Sigmoid colon (tissue), 7 donors: ENCODE data around the gene FAM117A. TPM values are rescaled to one million over a fixed set of nuclear protein-coding genes. Genes with fewer than 3 reads are reported as not detected.

ENCODE experiments used
- DNase-seq: peaks from one replicate; pipeline ENCODE4 v3.0.0-alpha.2; 2019
- H3K27ac ChIP-seq, 4 donors: fragments of 200-600 bp; sonication (generic); one replicate each; pipeline ENCODE4 v1.5.1; 2016 to 2019; ENCODE audit warnings: mild to moderate bottlenecking in 1 of 4
- H3K27me3 ChIP-seq, 3 donors: fragments of 200-600 bp; sonication (generic); one replicate each; pipeline ENCODE4 v1.5.1; 2019; ENCODE audit warnings: mild to moderate bottlenecking in 1 of 3
- H3K36me3 ChIP-seq, 4 donors: fragments of 200-600 bp; sonication (generic); one replicate each; pipeline ENCODE4 v1.5.1; 2016 to 2019
- H3K4me1 ChIP-seq, 4 donors: fragments of 200-600 bp; sonication (generic); one replicate each; pipeline ENCODE4 v1.5.1; 2017 to 2019
- H3K4me3 ChIP-seq, 4 donors: fragments of 200-600 bp; sonication (generic); one replicate each; pipeline ENCODE4 v1.5.1; 2017 to 2019; ENCODE audit warnings: mild to moderate bottlenecking in 2 of 4, moderate library complexity in 1 of 4
- H3K9me3 ChIP-seq, 4 donors: fragments of 200-600 bp in 3 of 4; sonication (generic) in 3 of 4; one replicate each; pipeline versions ENCODE4 v1.5.1 to v1.6.1; 2013 to 2019
- CTCF ChIP-seq, 4 experiments: fragments of 450-650 bp in 3 of 4; fragments of 200-600 bp in 1 of 4; IDR thresholded peaks; one replicate each; pipeline ENCODE4 v1.5.1; 2016 to 2019; ENCODE audit warnings: antibody characterized with exemption in 4 of 4, mild to moderate bottlenecking in 3 of 4, moderate library complexity in 2 of 4
- EP300 ChIP-seq, 4 donors: sonication (generic); formaldehyde crosslinking; IDR thresholded peaks; one replicate each; pipeline ENCODE4 v1.6.1; 2017; ENCODE audit warnings: antibody characterized with exemption in 4 of 4
- POLR2A ChIP-seq, 2 donors: fragments of 450-650 bp; IDR thresholded peaks; one replicate each; pipeline ENCODE4 v1.6.1; 2016; ENCODE audit warnings: antibody characterized with exemption in 2 of 2, mild to moderate bottlenecking in 2 of 2, moderate library complexity in 2 of 2
- POLR2AphosphoS5 ChIP-seq, 4 donors: sonication (generic); formaldehyde crosslinking; IDR thresholded peaks; one replicate each; pipeline ENCODE4 v1.6.1; 2017; ENCODE audit warnings: antibody characterized with exemption in 4 of 4
- WGBS, 2 donors: extraction: QIAGEN DNeasy Blood & Tissue Kit; methylation state at CpG; one replicate each; pipeline ENCODE4 v1.1.7; 2013; 5-methylcytosine and 5-hydroxymethylcytosine counted together
- intact Hi-C: fragments of 100-400 bp; cut with DNase I; formaldehyde crosslinking; loops from one replicate; pipeline ENCODE4 v1.15.1; 2023
- polyA plus RNA-seq, 3 donors: library from polyadenylated mRNA; stranded (reverse); fragments of 200-250 nt; gene quantifications; one replicate each; pipeline ENCODE4 v1.2.3, GENCODE V29; 2013
- total RNA-seq, 4 donors: library from RNA; depleted of rRNA; stranded (reverse); fragments of >200 nt; gene quantifications; one replicate each; pipeline ENCODE4 v1.1.0, GENCODE V29; 2016
- donor health status: healthy with polysubstance abuse.
- donor health status: Bipolar disorder and iron deficiency.
- donor health status: healthy.

Gene FAM117A
- total and polyA plus RNA-seq, 7 donors: 3.5 to 34.6 (median 15.6) TPM

- Histone ChIP-seq H3K9me3 (no peaks in the 10 kb centered on the region), H3K27me3 (no peaks in the 10 kb centered on the region), H3K27ac (no peak overlapping the region), H3K4me1 (peaks cover 0 to 18% (median 13%) of the 10 kb centered on the region in 4 donors), H3K36me3 (peaks cover 21 to 32% (median 25%) of the 10 kb centered on the region in 4 donors), H3K4me3 (no peak overlapping the region)
- TF ChIP-seq EP300 (IDR thresholded peaks at IDR 0.05) (no peak), POLR2A (IDR thresholded peaks at IDR 0.05) (no peak), POLR2AphosphoS5 (IDR thresholded peaks at IDR 0.05) (no peak), CTCF (IDR thresholded peaks at IDR 0.05) (no peak)
- WGBS, 2 donors: 66 to 69% methylated on average over 6 of the region's 6 CpGs
- DNase-seq: no peak
- intact Hi-C loops: loop anchor here (10.0 kb wide), 2 partner anchors 203 to 283 kb away; partner anchors contain the start of genes NGFR and PHB1
Observed at GRCh38 chr17:49698005-49698404, 65.9 kb downstream of the FAM117A start.

GRCh38 chr17:49696233-49696761, 67.6 kb downstream of the FAM117A start:
- Histone ChIP-seq H3K4me3 (no peak overlapping the region), H3K9me3 (no peaks in the 10 kb centered on the region), H3K27ac (no peak overlapping the region), H3K36me3 (peaks cover 5 to 15% (median 9%) of the 10 kb centered on the region in 4 donors), H3K4me1 (peaks cover 0 to 35% (median 29%) of the 10 kb centered on the region in 4 donors), H3K27me3 (no peaks in the 10 kb centered on the region)
- DNase-seq: no peak
- WGBS, 2 donors: 52 to 87% methylated on average over 8 of the region's 8 CpGs
- TF ChIP-seq POLR2A (IDR thresholded peaks at IDR 0.05): no peak
- TF ChIP-seq EP300 (IDR thresholded peaks at IDR 0.05): no peak
- TF ChIP-seq CTCF (IDR thresholded peaks at IDR 0.05): no peak
- no peak for TF ChIP-seq POLR2AphosphoS5 (IDR thresholded peaks at IDR 0.05)
- intact Hi-C loops: loop anchor here (10.0 kb wide), 2 partner anchors 201 to 281 kb away; partner anchors contain the start of genes NGFR and PHB1

- Histone ChIP-seq H3K27ac (peak overlapping the region in 1 of 4 donors; percentile 97), H3K36me3 (peaks cover 0 to 10% (median 4%) of the 10 kb centered on the region in 4 donors), H3K4me3 (no peak overlapping the region), H3K4me1 (peaks cover 0 to 39% (median 32%) of the 10 kb centered on the region in 4 donors), H3K27me3 (no peaks in the 10 kb centered on the region), H3K9me3 (no peaks in the 10 kb centered on the region)
- intact Hi-C loops: loop anchor here (1.0 to 10.0 kb wide), 3 partner anchors 125 to 281 kb away; partner anchors contain the start of genes NGFR and PHB1
- DNase-seq: no peak
- no peak for TF ChIP-seq EP300 (IDR thresholded peaks at IDR 0.05)
- no peak for TF ChIP-seq POLR2A (IDR thresholded peaks at IDR 0.05)
- TF ChIP-seq CTCF (IDR thresholded peaks at IDR 0.05): peak in 1 of 4 experiments; percentile 31
- no peak for TF ChIP-seq POLR2AphosphoS5 (IDR thresholded peaks at IDR 0.05)
- WGBS, 2 donors: 42 to 49% methylated on average over 5 of the region's 5 CpGs
Observed at GRCh38 chr17:49695698-49696232, 68.2 kb downstream of the FAM117A start.

GRCh38 chr17:49694847-49695697, 68.9 kb downstream of the FAM117A start:
- Histone ChIP-seq H3K36me3 (peaks cover 0 to 3% (median 0%) of the 10 kb centered on the region in 4 donors), H3K27ac (peak overlapping the region in 3 of 4 donors; percentile 94 to 97 (median 95)), H3K4me1 (peaks cover 0 to 45% (median 39%) of the 10 kb centered on the region in 4 donors), H3K9me3 (no peaks in the 10 kb centered on the region), H3K27me3 (no peaks in the 10 kb centered on the region), H3K4me3 (peak overlapping the region in 2 of 4 donors; percentile 8 to 15)
- WGBS, 2 donors: 10 to 31% methylated on average over 16 of the region's 16 CpGs
- TF ChIP-seq EP300 (IDR thresholded peaks at IDR 0.05) (no peak), POLR2AphosphoS5 (IDR thresholded peaks at IDR 0.05) (no peak), POLR2A (IDR thresholded peaks at IDR 0.05) (no peak), CTCF (IDR thresholded peaks at IDR 0.05) (peak; percentile 90 to 98 (median 94))
- peak; percentile 74 for DNase-seq
- intact Hi-C loops: loop anchor here (1.0 to 10.0 kb wide), 3 partner anchors 125 to 280 kb away; partner anchors contain the start of genes NGFR and PHB1
